ENCODE data around the gene MUC5B. TPM values are rescaled to one million over a fixed set of nuclear protein-coding genes. Genes with fewer than 3 reads are reported as not detected.
"Not testable (repeated sequence)": the region's sequence is repeated elsewhere in the genome, so short reads cannot be mapped to it uniquely, and the experiment has no call there.

MUC5B gene
- not detected in 2 replicates for total RNA-seq

- FAIRE-seq (no peak), DNase-seq (ENCODE audit: low read depth) (no peak)
- Histone ChIP-seq H3K36me3 (ENCODE audit: control insufficient read depth, insufficient read depth, low read length) (no peaks in the 10 kb centered on the region), H3K4me3 (ENCODE audit: low read depth, low read length) (no peak within 1 kb of the TSS), H3K27me3 (ENCODE audit: control insufficient read depth, insufficient read depth, low read length) (no peaks in the 10 kb centered on the region)
- TF ChIP-seq, protein P1, sequence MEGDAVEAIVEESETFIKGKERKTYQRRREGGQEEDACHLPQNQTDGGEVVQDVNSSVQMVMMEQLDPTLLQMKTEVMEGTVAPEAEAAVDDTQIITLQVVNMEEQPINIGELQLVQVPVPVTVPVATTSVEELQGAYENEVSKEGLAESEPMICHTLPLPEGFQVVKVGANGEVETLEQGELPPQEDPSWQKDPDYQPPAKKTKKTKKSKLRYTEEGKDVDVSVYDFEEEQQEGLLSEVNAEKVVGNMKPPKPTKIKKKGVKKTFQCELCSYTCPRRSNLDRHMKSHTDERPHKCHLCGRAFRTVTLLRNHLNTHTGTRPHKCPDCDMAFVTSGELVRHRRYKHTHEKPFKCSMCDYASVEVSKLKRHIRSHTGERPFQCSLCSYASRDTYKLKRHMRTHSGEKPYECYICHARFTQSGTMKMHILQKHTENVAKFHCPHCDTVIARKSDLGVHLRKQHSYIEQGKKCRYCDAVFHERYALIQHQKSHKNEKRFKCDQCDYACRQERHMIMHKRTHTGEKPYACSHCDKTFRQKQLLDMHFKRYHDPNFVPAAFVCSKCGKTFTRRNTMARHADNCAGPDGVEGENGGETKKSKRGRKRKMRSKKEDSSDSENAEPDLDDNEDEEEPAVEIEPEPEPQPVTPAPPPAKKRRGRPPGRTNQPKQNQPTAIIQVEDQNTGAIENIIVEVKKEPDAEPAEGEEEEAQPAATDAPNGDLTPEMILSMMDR (IDR thresholded peaks at IDR 0.05; ENCODE audit: insufficient read depth, low read length, severe bottlenecking): no peak
Observed at GRCh38 chr11:1222491-1223345, at the start of gene MUC5B. MUC5B (plus strand) TSS chr11:1223066; CDS start chr11:1223124, 58 bp downstream.

GRCh38 chr11:1173396-1173795, 49.5 kb upstream of the MUC5B start:
- not testable (repeated sequence) for H3K4me3 ChIP-seq (ENCODE audit: low read depth, low read length); H3K27me3 ChIP-seq (ENCODE audit: control insufficient read depth, insufficient read depth, low read length); FAIRE-seq; H3K36me3 ChIP-seq (ENCODE audit: control insufficient read depth, insufficient read depth, low read length); DNase-seq (ENCODE audit: low read depth)

DNA sequence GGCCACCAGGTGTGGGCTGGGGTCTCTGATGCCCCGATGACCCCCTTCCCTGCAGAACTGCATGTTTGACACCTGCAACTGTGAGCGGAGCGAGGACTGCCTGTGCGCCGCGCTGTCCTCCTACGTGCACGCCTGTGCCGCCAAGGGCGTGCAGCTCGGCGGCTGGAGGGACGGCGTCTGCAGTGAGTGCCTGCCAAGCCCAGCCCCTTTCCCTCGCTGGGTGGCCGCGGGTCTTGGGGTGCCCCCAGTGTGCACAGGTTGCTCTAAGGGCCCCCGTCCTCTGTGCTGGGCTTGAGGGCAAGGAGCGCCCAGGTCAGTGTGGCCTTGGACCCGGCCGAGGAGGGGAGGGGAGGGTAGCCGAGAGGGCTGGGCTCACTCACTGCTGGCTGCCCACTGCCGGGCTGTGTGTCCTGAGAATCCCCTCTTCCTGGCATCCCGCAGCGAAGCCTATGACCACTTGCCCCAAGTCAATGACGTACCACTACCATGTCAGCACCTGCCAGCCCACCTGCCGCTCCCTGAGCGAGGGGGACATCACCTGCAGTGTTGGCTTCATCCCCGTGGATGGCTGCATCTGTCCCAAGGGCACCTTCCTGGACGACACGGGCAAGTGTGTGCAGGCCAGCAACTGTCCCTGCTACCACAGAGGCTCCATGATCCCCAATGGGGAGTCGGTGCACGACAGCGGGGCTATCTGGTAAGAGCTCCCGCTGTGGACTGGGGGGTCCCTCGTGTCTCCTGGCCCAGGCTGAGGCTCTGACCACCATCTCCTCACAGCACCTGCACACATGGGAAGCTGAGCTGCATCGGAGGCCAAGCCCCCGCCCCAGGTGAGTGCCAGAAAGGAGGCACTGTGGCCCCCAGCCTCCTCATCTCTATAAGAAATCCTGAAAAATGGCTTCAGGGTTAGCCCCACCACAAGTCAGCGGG, 48.2 kb upstream of the MUC5B start:
- no peak overlapping the region for H3K4me3 ChIP-seq (ENCODE audit: low read depth, low read length)
- FAIRE-seq: no peak
- TF ChIP-seq, protein P1 (IDR thresholded peaks at IDR 0.05; ENCODE audit: insufficient read depth, low read length, severe bottlenecking): no peak
- no peak for DNase-seq (ENCODE audit: low read depth)
- H3K36me3 ChIP-seq (ENCODE audit: control insufficient read depth, insufficient read depth, low read length): no peaks in the 10 kb centered on the region
- no peaks in the 10 kb centered on the region for H3K27me3 ChIP-seq (ENCODE audit: control insufficient read depth, insufficient read depth, low read length)

DNA sequence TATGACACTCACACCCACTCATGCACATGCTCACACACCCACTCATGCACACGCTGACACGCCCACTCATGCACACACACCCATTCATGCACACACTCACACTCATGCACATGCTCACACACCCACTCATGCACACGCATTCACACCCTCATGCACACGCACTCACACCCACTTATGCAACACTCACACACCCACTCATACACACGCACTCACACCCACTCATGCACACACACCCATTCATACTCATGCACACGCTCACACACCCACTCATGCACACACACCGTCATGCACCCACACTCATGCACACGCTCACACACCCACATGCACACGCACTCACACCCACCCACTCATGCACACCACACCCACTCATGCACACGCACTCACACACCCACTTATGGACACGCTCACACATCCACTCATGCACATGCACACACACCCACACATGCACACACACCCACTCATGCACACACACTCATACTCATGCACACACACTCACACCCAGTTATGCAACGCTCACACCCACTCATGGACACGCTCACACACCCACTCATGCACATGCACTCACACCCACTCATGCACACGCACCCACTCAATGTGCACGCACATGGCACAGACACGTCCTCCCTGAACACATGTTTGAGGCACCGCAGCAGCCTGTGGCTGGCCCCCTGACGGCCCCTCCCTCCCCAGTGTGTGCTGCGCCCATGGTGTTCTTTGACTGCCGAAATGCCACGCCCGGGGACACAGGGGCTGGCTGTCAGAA, 47.2 kb upstream of the MUC5B start:
- TF ChIP-seq, protein P1 (IDR thresholded peaks at IDR 0.05; ENCODE audit: insufficient read depth, low read length, severe bottlenecking): no peak
- Histone ChIP-seq H3K4me3 (ENCODE audit: low read depth, low read length) (no peak overlapping the region), H3K27me3 (ENCODE audit: control insufficient read depth, insufficient read depth, low read length) (no peaks in the 10 kb centered on the region), H3K36me3 (ENCODE audit: control insufficient read depth, insufficient read depth, low read length) (no peaks in the 10 kb centered on the region)
- DNase-seq (ENCODE audit: low read depth) (no peak), FAIRE-seq (no peak)

DNA sequence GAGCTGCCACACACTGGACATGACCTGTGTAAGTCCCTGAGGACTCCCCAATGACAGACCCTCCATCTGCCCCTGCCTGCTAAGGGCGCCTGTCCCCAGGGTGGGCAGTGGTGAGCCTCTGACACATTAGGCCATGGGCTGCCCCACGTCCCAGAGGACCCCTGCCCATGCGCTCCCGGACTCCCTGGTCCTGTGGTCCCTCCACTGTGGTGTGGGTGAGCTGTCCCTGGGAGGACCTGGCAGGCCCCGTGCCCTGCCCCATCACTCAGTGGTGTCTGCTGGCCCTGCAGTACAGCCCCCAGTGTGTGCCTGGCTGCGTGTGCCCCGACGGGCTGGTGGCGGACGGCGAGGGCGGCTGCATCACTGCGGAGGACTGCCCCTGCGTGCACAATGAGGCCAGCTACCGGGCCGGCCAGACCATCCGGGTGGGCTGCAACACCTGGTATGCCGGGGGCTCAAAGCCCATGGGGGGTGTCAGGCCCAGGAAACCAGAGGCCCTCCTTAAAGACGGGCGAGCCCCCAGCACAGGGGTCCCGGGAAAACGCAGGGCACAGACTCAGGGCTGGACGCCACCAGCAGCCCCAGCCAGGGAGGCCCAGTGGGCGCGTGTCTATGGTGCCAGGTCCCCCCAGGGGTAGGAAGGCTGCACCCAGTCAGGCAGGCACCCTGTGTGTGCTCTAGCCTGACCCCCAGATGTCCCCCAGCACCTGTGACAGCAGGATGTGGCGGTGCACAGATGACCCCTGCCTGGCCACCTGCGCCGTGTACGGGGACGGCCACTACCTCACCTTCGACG, 46.4 kb upstream of the MUC5B start:
- H3K36me3 ChIP-seq (ENCODE audit: control insufficient read depth, insufficient read depth, low read length): no peaks in the 10 kb centered on the region
- H3K27me3 ChIP-seq (ENCODE audit: control insufficient read depth, insufficient read depth, low read length): no peaks in the 10 kb centered on the region
- no peak overlapping the region for H3K4me3 ChIP-seq (ENCODE audit: low read depth, low read length)
- TF ChIP-seq, protein P1 (IDR thresholded peaks at IDR 0.05; ENCODE audit: insufficient read depth, low read length, severe bottlenecking): no peak
- FAIRE-seq: no peak
- no peak for DNase-seq (ENCODE audit: low read depth)
